Esophagus muscularis mucosa (tissue), 3 donors: Measurements from ENCODE around the gene EFEMP2.

Experiments used
- CTCF ChIP-seq, 3 experiments: fragments of 200-600 bp in 2 of 3; fragments of 450-650 bp in 1 of 3; sonication (generic) in 2 of 3; IDR thresholded peaks; one replicate each; pipeline ENCODE4 v1.5.1; 2017 to 2019; ENCODE audit warnings: antibody characterized with exemption in 3 of 3, mild to moderate bottlenecking in 2 of 3, moderate library complexity in 1 of 3
- POLR2AphosphoS5 ChIP-seq, 2 donors: sonication (generic); formaldehyde crosslinking; IDR thresholded peaks; one replicate each; pipeline ENCODE4 v1.6.1; 2017; ENCODE audit warnings: antibody characterized with exemption in 2 of 2

- TF ChIP-seq CTCF (IDR thresholded peaks at IDR 0.05), result no peak
- no peak for TF ChIP-seq POLR2AphosphoS5 (IDR thresholded peaks at IDR 0.05)
Observed at GRCh38 chr11:65887723-65888162, 15.1 kb upstream of the EFEMP2 start.
